ENCODE results near the gene BCKDHA.
A peak's percentile ranks its signal among the peaks of the same experiment; 100 is the strongest.
"Not testable (repeated sequence)": the region's sequence is repeated elsewhere in the genome, so short reads cannot be mapped to it uniquely, and the experiment has no call there.

The BCKDHA gene

GRCh38 chr19:41402010-41402409, 4.4 kb downstream of the BCKDHA start:
- no peaks in the 10 kb centered on the region for H3K27me3 ChIP-seq
- TF ChIP-seq Cebpa-rat (IDR thresholded peaks at IDR 0.05) = no peak
- H3K4me3 ChIP-seq = no peak overlapping the region
- no peaks in the 10 kb centered on the region; a peak in 1 of 22 replicates for H4K20me1 ChIP-seq
- H3K9me3 ChIP-seq (replicated peaks in 1 of 11) = no peaks in the 10 kb centered on the region
- H3K27ac ChIP-seq = peak overlapping the region in 3 of 11 experiments; percentile 28 to 52 (median 37); a peak in 2 of 22 replicates
- peak overlapping the region in 2 of 11 experiments; percentile 50 to 54; a peak in 4 of 22 replicates for H3K4me2 ChIP-seq
- H3K4me1 ChIP-seq = peaks cover 22 to 77% (median 50%) of the 10 kb centered on the region in 10 experiments
- peaks cover 6 to 41% (median 23%) of the 10 kb centered on the region in 11 experiments; a peak in 14 of 22 replicates for H3K36me3 ChIP-seq
- H3K9ac ChIP-seq = peak overlapping the region in 2 of 11 experiments; percentile 13 to 35; a peak in 1 of 22 replicates

DNA sequence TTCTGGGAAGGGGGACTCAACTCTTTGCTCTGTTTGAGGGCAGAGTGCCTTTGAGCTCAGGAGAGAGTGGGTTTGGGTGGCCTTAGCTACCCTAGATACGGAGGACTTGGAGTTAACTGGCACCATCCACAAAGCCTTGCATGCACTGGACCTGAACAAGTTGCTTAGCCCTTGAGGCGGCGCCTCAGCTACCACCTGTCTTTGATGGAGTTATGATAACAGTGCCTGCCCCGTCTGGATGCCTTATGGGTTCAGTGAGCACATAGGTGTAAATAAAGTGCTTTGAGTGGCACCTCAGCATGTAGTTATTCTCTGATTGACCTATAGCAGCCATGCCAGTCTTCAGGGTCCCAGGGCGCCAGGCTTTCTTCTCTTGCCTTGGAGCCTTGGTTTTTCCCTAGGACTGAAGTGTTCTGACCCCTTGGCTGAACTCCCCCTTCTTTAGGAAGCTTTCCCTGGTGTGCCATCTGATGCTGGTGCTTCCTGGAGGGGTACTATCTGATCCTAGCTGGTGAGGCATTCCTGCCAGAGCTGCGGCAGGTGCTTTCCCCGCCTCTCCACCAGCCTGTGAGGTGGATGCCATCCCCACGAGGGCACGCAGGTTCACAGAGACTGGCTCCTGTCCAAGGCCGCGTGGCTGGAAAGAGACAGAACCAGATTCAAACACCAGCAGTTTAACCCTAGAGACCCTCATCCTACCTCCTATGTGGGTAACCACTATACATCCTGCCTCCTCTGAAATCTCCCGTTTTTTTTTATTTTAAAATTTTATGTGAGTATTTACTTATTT, 5.8 kb downstream of the BCKDHA start:
- peak overlapping the region in 4 of 11 experiments; percentile 10 to 20 (median 14); a peak in 3 of 22 replicates for H3K9ac ChIP-seq
- TF ChIP-seq Cebpa-rat (IDR thresholded peaks at IDR 0.05) = no peak
- H3K36me3 ChIP-seq = peaks cover 6 to 41% (median 23%) of the 10 kb centered on the region in 11 experiments; a peak in 14 of 22 replicates
- peak overlapping the region in 1 of 11 experiments; percentile 7; a peak in 4 of 22 replicates for H3K4me2 ChIP-seq
- H4K20me1 ChIP-seq = no peaks in the 10 kb centered on the region; a peak in 1 of 22 replicates
- peaks cover 34 to 89% (median 62%) of the 10 kb centered on the region in 10 experiments for H3K4me1 ChIP-seq
- no peaks in the 10 kb centered on the region for H3K27me3 ChIP-seq
- no peaks in the 10 kb centered on the region for H3K9me3 ChIP-seq (replicated peaks in 1 of 11)
- H3K27ac ChIP-seq = peak overlapping the region in 6 of 11 experiments; percentile 19 to 41 (median 25); a peak in 6 of 22 replicates
- no peak overlapping the region for H3K4me3 ChIP-seq

- no peak for TF ChIP-seq Cebpa-rat (IDR thresholded peaks at IDR 0.05)
- Histone ChIP-seq H3K27ac (peak overlapping the region in 7 of 11 experiments; percentile 8 to 99 (median 99); a peak in 12 of 22 replicates), H3K4me1 (peaks cover 41 to 95% (median 69%) of the 10 kb centered on the region in 10 experiments), H4K20me1 (no peaks in the 10 kb centered on the region; a peak in 1 of 22 replicates), H3K4me2 (peak overlapping the region in 7 of 11 experiments; percentile 41 to 91 (median 90); a peak in 13 of 22 replicates), H3K9me3 (replicated peaks in 1 of 11) (no peaks in the 10 kb centered on the region), H3K27me3 (no peaks in the 10 kb centered on the region), H3K4me3 (peak overlapping the region in 1 of 10 experiments; percentile 9; a peak in 1 of 20 replicates), H3K36me3 (peaks cover 10 to 45% (median 25%) of the 10 kb centered on the region in 11 experiments; a peak in 17 of 22 replicates), H3K9ac (peak overlapping the region in 4 of 11 experiments; percentile 7 to 28 (median 24); a peak in 2 of 22 replicates)
These were observed 8.2 kb downstream of the BCKDHA start for GRCh38 chr19:41405776-41406175.

GRCh38 chr19:41407271-41407670, 9.7 kb downstream of the BCKDHA start:
- peaks cover 13 to 47% (median 28%) of the 10 kb centered on the region in 11 experiments; a peak in 18 of 22 replicates for H3K36me3 ChIP-seq
- H3K4me2 ChIP-seq = peak overlapping the region; percentile 50 to 91 (median 81)
- H3K9ac ChIP-seq = peak overlapping the region in 10 of 11 experiments; percentile 59 to 89 (median 82); a peak in 19 of 22 replicates
- H3K27me3 ChIP-seq = no peaks in the 10 kb centered on the region
- peaks cover 47 to 95% (median 80%) of the 10 kb centered on the region in 10 experiments for H3K4me1 ChIP-seq
- peak overlapping the region; percentile 88 to 99 (median 96); a peak in 21 of 22 replicates for H3K27ac ChIP-seq
- no peak for TF ChIP-seq Cebpa-rat (IDR thresholded peaks at IDR 0.05)
- H3K9me3 ChIP-seq (replicated peaks in 1 of 11) = no peaks in the 10 kb centered on the region
- H3K4me3 ChIP-seq = no peak overlapping the region
- no peaks in the 10 kb centered on the region; a peak in 1 of 22 replicates for H4K20me1 ChIP-seq

DNA sequence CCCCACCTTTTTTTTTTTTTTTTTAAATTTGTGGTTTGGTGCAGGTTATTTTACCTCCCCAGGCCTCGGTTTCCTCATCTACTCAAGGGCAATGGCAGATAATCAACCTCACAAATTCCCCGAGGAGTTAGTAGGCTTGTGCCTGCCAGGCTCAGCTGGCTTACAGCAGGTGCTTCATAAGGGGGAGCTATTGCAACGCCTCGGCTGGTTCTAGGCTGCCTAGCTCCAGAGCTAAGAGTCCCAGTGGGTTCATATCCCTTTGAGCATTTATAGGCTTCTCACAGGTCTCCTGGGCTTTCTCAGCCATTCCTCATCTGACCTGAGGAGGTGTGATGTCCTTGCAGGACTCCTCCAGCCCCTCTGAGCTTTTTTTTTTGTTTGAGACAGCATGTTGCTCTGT, 10.6 kb downstream of the BCKDHA start:
- Histone ChIP-seq H3K27ac (peak overlapping the region; percentile 88 to 99 (median 96)), H3K4me1 (peaks cover 56 to 97% (median 87%) of the 10 kb centered on the region in 10 experiments), H3K36me3 (peaks cover 10 to 45% (median 26%) of the 10 kb centered on the region in 11 experiments; a peak in 19 of 22 replicates), H3K27me3 (no peaks in the 10 kb centered on the region), H3K4me2 (peak overlapping the region; percentile 50 to 91 (median 81)), H4K20me1 (no peaks in the 10 kb centered on the region), H3K9me3 (replicated peaks in 1 of 11) (no peaks in the 10 kb centered on the region), H3K4me3 (no peak overlapping the region), H3K9ac (peak overlapping the region; percentile 72 to 89 (median 82); a peak in 20 of 22 replicates)
- no peak for TF ChIP-seq Cebpa-rat (IDR thresholded peaks at IDR 0.05)

DNA sequence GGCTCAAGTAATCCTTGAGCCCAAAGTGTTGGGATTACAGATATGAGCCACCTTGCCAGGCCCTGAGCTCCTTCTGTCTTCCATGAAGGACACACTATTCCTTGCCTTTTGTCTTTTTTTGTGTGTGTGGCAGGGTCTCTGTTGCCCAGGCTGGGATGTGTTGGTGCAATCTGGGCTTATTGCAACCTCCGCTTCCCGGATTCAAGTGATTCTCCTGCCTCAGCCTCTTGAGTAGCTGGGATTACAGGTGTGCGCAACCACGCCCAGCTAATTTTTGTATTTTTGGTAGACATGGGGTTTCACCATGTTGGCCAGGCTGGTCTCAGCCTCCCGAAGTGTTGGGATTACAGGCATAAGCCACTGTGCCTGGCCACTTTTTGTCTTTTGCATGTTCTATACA, 11.2 kb downstream of the BCKDHA start:
- H4K20me1 ChIP-seq; H3K9me3 ChIP-seq (replicated peaks in 1 of 11); H3K27me3 ChIP-seq; H3K4me3 ChIP-seq: not testable (repeated sequence)
- Histone ChIP-seq H3K27ac (peak overlapping the region; percentile 88 to 99 (median 96)), H3K9ac (peak overlapping the region; percentile 72 to 89 (median 82)), H3K4me1 (peaks cover 62 to 97% (median 89%) of the 10 kb centered on the region in 10 experiments), H3K36me3 (peaks cover 9 to 46% (median 26%) of the 10 kb centered on the region in 11 experiments; a peak in 20 of 22 replicates), H3K4me2 (peak overlapping the region; percentile 50 to 91 (median 81))

- H3K36me3 ChIP-seq = peaks cover 14 to 51% (median 30%) of the 10 kb centered on the region in 11 experiments; a peak in 21 of 22 replicates
- no peaks in the 10 kb centered on the region for H3K27me3 ChIP-seq
- H3K9me3 ChIP-seq (replicated peaks in 1 of 11) = no peaks in the 10 kb centered on the region
- peaks cover 67 to 99% (median 93%) of the 10 kb centered on the region in 10 experiments for H3K4me1 ChIP-seq
- peak overlapping the region; percentile 88 to 99 (median 96) for H3K27ac ChIP-seq
- peak overlapping the region; percentile 50 to 91 (median 81) for H3K4me2 ChIP-seq
- no peaks in the 10 kb centered on the region for H4K20me1 ChIP-seq
- no peak for TF ChIP-seq Cebpa-rat (IDR thresholded peaks at IDR 0.05)
- peak overlapping the region; percentile 72 to 89 (median 82) for H3K9ac ChIP-seq
- H3K4me3 ChIP-seq = no peak overlapping the region; a peak in 1 of 20 replicates
These were observed 11.7 kb downstream of the BCKDHA start for GRCh38 chr19:41409288-41409687.

DNA sequence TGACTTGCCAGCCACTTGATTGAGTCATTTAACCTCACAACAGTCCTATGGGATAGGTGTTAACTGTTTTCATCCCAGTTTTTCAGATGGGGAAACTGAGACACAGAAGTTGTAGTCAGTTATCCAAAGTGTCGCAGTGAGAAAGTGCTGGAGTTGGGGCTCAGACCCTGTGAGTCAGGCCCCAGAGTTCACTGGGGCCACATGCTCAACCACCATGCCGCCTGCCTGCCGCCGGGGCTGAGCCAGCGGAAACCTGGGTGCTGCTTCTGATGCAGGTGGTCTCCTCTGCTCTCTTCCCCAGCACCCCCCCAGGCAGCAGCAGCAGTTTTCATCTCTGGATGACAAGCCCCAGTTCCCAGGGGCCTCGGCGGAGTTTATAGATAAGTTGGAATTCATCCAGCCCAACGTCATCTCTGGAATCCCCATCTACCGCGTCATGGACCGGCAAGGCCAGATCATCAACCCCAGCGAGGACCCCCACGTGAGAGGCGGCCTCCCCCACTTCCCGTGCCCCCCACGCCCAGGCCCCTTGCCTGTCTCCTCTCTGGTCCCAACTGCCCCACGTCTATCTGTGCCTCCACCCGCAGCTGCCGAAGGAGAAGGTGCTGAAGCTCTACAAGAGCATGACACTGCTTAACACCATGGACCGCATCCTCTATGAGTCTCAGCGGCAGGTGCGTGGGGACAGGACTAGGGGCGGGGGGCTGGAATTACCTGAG, 12.9 kb downstream of the BCKDHA start:
- no peak for TF ChIP-seq Cebpa-rat (IDR thresholded peaks at IDR 0.05)
- Histone ChIP-seq H3K27me3 (no peaks in the 10 kb centered on the region), H3K4me1 (peaks cover 78 to 100% (median 99%) of the 10 kb centered on the region in 10 experiments), H4K20me1 (no peaks in the 10 kb centered on the region), H3K9ac (peak overlapping the region; percentile 72 to 89 (median 82)), H3K4me3 (peak overlapping the region in 5 of 10 experiments; percentile 16 to 43 (median 38); a peak in 8 of 20 replicates), H3K9me3 (replicated peaks in 1 of 11) (no peaks in the 10 kb centered on the region), H3K36me3 (peaks cover 19 to 58% (median 41%) of the 10 kb centered on the region in 11 experiments), H3K4me2 (peak overlapping the region; percentile 50 to 91 (median 81)), H3K27ac (peak overlapping the region; percentile 88 to 99 (median 96))
